MM.1S (cell line): ENCODE measurements around the gene CNNM4.

Experiments used
- EZH2 ChIP-seq: fragments of 300-600 bp; sonication (generic); optimal IDR thresholded peaks from 2 replicates; pipeline ENCODE3; 2017; ENCODE audit warnings: low read depth, mild to moderate bottlenecking, antibody characterized with exemption, low read length, mixed read lengths
- TF ChIP-seq, protein P1 (sequence below): fragments of 300-600 bp; sonication (generic); IDR thresholded peaks from 2 replicates; pipeline ENCODE4 v1.5.1; 2016; ENCODE audit warnings: antibody characterized with exemption, low read length, mixed read lengths

DNA sequence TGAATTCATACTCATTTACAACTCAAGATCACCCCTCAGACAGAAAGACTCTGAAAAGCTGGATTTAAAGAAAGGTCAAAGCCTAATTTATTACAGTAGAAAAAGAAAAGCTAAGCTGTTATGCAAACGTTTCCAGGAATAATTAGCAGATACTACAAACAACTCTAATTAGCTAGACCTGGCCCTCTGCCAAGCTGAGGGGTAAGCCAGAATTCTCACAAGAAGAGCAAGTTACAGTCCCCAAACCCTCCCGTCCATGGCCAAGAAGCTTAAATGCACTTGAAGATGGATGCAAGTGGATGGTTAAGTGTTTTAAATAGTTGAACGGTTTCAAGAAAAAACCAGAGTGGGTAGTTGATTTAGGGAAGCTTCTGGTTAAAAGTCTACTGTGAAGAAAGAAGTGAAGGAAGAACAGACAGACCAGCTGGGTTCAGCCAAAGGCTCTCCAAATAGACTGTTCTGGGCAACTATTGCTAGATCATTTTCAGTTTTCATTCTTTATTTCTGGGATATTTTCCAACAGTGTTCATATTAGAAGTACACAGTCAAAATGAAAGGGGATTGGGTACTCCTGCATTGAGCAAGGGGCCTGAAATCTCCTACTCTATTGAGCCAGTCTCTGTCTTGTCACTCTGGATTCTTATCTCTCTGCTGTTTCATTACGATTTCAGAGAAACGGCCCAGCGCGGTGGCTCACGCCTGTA lies 25.7 kb upstream of the CNNM4 start:
- TF ChIP-seq, protein P1, sequence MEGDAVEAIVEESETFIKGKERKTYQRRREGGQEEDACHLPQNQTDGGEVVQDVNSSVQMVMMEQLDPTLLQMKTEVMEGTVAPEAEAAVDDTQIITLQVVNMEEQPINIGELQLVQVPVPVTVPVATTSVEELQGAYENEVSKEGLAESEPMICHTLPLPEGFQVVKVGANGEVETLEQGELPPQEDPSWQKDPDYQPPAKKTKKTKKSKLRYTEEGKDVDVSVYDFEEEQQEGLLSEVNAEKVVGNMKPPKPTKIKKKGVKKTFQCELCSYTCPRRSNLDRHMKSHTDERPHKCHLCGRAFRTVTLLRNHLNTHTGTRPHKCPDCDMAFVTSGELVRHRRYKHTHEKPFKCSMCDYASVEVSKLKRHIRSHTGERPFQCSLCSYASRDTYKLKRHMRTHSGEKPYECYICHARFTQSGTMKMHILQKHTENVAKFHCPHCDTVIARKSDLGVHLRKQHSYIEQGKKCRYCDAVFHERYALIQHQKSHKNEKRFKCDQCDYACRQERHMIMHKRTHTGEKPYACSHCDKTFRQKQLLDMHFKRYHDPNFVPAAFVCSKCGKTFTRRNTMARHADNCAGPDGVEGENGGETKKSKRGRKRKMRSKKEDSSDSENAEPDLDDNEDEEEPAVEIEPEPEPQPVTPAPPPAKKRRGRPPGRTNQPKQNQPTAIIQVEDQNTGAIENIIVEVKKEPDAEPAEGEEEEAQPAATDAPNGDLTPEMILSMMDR: no peak
- no peak for TF ChIP-seq EZH2
